ENCODE results near the gene CAP1.
A peak's percentile ranks its signal among the peaks of the same experiment; 100 is the strongest.

The CAP1 gene

GRCh38 chr1:40056519-40057309 is 16.2 kb downstream of the CAP1 start:
- TF ChIP-seq CTCF (IDR thresholded peaks at IDR 0.05; ENCODE audit: control extremely low read depth, extremely low read depth, low read depth, missing control alignments) = no peak
- ChIA-PET CTCF (interaction anchor here (0.9 to 2.7 kb wide), 12 partner anchors 9 to 154 kb away, joined by 3 to 20 read pairs (median 4); no protein-coding TSS in a partner anchor), POLR2A (interaction anchor here (0.6 to 0.7 kb wide), 2 partner anchors 71 to 307 kb away, joined by 3 to 6 read pairs; no protein-coding TSS in a partner anchor)
- no peak for DNase-seq (ENCODE audit: extremely low spot score)

GRCh38 chr1:40057310-40058030 is 16.9 kb downstream of the CAP1 start:
- CTCF ChIA-PET = interaction anchor here (1.0 to 2.7 kb wide), 14 partner anchors 8 to 155 kb away, joined by 3 to 20 read pairs (median 6); no protein-coding TSS in a partner anchor
- POLR2A ChIA-PET = interaction anchor here (0.6 kb wide), 1 partner anchor 70 kb away, joined by 6 read pairs; no protein-coding TSS in a partner anchor
- no peak for DNase-seq (ENCODE audit: extremely low spot score)

GRCh38 chr1:40058097-40058452 is 17.5 kb downstream of the CAP1 start:
- ChIA-PET POLR2A (interaction anchor here (0.6 to 0.7 kb wide), 2 partner anchors 8 to 199 kb away, joined by 3 read pairs; no protein-coding TSS in a partner anchor), CTCF (interaction anchor here (1.0 to 2.7 kb wide), 12 partner anchors 7 to 139 kb away, joined by 3 to 20 read pairs (median 6); partner anchors contain the start of gene CAP1)
- DNase-seq (ENCODE audit: extremely low spot score) = no peak
- TF ChIP-seq CTCF (IDR thresholded peaks at IDR 0.05; ENCODE audit: control extremely low read depth, extremely low read depth, low read depth, missing control alignments) = no peak

More at GRCh38 chr1:40057310-40058030, 16.9 kb downstream of the CAP1 start:
- TF ChIP-seq CTCF (IDR thresholded peaks at IDR 0.05; ENCODE audit: control extremely low read depth, extremely low read depth, low read depth, missing control alignments) = no peak

- POLR2A ChIA-PET = interaction anchor here (0.6 to 0.7 kb wide), 2 partner anchors 9 to 198 kb away, joined by 3 read pairs; no protein-coding TSS in a partner anchor
- CTCF ChIA-PET = interaction anchor here (1.0 to 2.7 kb wide), 11 partner anchors 9 to 139 kb away, joined by 3 to 20 read pairs (median 7); partner anchors contain the start of gene CAP1
- no peak for TF ChIP-seq CTCF (IDR thresholded peaks at IDR 0.05; ENCODE audit: control extremely low read depth, extremely low read depth, low read depth, missing control alignments)
Observed at GRCh38 chr1:40058453-40059337, 18.2 kb downstream of the CAP1 start.

GRCh38 chr1:40059338-40059959 is 18.9 kb downstream of the CAP1 start:
- DNase-seq (ENCODE audit: extremely low spot score) = no peak
- ChIA-PET POLR2A (no interaction called here), CTCF (interaction anchor here (1.0 to 3.4 kb wide), 14 partner anchors 10 to 279 kb away, joined by 3 to 15 read pairs (median 4); partner anchors contain the start of gene CAP1)
- TF ChIP-seq CTCF (IDR thresholded peaks at IDR 0.05; ENCODE audit: control extremely low read depth, extremely low read depth, low read depth, missing control alignments) = peak; percentile 32

More at GRCh38 chr1:40058453-40059337, 18.2 kb downstream of the CAP1 start:
- DNase-seq (ENCODE audit: extremely low spot score) = no peak

Measured in GM10248 (cell line).